ENCODE results near the gene IQCK.
"Not testable (repeated sequence)": the region's sequence is repeated elsewhere in the genome, so short reads cannot be mapped to it uniquely, and the experiment has no call there.

The IQCK gene

DNA sequence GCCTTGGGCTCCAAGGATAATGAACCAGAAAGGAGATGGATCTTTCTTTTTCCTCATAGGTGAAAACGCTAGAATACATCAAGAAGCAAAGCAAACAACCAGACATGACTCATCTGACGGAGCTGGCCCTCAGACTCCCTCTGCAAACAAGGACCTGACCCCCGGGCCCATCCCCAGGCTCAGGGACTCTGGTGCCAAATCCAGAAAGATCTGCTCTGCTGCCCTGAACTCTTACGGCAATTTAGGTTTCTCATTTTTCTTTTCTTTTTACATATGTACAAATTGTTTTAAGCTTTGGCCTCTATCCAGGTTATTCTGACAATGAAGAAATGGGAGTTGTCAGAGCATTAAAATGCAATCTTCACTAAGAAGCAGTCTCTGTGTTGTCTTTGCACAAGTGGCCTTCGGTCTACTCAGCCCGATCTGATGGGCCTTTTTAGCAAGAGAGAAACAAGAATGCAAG, 17.7 kb upstream of the IQCK start:
- DNase-seq, result no peak

DNA sequence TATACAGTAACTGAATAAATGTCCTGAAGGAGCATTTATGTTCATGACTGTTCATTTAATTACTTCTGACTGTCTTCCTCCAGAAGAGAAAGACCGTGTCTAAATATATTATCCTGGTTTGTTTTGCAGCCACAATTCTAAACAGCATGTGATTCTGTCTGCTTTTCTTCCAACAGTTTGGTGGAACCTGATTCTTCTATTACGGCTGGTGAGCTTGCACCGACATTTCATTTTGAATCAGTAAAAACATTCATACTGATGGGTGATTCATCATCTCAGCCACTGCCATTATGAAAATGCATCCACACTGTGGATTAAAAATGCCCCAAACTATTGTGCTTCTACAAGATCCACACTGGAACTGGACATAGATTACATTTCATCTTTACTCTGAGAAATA, 17.0 kb upstream of the IQCK start:
- no peak for DNase-seq

DNA sequence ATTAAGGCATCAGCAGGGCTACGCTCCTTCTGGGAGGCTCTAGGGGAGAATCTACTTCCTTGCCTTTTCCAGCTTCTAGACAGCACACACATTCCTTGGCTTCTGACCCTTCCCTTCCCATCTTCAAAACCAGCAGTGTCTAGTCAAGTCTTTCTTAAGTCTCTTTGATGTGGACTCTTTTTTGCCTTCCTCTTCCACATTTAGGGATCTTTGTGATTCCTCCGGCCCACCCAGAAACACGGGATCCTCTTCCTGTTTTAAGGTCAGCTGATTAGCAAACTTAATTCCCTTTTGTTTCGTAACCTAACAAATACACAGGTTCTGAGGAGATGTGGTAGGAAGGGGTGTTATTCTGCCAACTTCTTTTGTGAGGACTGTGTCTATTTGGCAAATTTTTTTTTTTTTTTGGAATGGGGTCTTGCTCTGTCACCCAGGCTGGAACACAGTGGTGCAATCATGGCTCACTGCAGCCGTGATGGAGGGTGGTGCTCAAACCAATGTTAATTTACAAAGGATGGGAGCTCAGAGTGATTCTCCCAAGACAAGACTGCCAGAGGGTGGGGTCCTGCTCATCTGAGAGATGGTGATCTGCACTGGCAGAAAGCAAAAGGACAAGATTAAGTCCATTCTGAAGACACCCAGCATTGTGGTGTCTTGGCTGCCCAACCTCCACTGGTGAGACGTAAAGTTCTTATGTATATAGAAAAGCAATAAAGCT, 14.7 kb upstream of the IQCK start:
- no peak for DNase-seq

DNA sequence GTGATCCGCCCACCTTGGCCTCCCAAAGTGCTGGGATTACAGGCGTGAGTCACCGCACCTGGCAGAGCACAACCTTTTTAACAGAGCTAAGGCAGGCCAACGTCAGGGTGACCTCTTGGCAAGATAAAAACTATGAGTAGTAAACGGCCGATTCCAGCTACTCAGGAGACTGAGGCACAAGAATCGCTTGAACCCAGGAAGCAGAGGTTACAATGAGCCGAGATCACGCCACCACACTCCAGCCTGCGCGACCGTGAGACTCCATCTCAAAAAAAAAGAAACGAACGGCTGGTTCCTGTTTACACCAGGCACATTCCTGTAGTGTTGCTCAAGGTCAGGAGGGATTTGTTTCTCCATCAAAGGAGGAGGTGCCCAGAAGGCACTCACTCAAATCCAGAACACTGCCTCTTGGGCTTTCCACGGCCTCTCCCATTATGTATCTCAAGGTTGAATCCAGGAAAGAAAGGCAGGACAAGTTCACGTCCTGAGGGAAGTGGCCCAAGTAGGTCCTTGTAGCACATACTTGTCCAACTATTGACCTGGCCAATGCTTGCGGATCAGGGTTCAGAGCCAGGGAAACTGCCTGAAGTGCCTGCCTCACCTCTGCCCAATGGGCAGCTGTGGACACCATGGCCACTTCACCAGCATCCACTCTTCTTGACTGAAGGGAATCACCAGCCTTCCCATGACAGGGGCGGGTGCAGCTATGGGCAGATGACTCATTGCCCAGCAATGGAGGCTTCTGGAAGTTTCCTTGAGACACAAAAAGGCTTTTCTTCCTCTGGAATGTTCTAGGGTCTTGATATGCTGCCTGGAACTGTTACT, 13.5 kb upstream of the IQCK start:
- no peak for DNase-seq

DNA sequence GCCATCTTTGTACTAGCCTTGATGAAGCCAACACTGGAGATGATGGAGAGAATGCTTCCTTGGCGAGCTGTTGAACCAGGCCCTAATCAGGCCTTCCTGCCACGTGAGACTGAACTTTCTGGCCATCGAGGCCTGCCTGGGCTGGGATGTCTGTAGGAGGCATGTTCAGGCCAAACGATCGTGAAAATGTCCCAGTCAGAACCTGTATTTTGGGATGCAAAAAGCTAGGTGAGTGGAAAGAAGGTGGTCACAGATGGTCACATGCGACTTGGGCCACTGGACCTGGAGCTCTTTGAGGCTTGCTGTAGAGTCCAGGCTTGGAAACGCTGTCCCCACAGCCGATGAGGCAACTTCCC, 12.9 kb upstream of the IQCK start:
- DNase-seq, result no peak

DNA sequence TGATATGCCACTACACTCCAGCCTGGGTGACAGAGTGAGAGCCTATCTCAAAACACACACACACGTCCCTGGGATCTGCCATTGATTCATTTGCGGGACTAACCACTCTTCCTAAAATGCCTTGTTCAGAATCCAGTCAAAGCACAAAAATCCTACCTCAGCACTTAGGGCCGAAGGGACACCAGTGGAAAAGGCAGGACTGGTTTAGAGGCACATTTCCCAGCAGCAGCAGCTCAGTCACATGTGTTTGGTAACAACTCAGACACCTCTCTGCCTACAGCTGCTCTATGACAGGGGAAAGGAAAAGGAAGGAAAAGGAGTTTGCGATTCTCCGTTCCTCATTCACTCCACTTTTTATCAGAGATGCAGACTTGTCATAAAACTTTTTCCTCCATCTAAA, 12.2 kb upstream of the IQCK start:
- DNase-seq, result no peak

DNA sequence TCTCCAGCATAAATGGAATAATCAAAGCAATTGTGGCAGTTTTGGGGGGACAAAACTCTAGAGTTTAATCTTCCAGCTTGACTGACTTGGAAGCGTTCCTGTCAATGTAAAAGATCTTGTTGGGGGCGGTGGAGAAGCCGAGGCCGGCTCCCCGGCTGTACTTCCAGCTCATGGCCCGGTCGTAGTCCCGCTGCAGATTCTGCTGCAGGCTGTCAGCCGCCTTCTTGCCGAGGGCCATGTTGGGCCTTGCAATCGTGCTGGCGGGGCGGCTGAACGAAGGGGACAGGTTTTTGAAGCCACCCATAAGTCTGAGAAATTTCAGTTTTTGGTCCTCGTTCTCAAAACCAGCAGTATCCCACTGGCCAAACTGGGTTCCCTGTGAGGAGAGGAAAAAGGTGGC, 11.2 kb upstream of the IQCK start:
- no peak for DNase-seq

DNA sequence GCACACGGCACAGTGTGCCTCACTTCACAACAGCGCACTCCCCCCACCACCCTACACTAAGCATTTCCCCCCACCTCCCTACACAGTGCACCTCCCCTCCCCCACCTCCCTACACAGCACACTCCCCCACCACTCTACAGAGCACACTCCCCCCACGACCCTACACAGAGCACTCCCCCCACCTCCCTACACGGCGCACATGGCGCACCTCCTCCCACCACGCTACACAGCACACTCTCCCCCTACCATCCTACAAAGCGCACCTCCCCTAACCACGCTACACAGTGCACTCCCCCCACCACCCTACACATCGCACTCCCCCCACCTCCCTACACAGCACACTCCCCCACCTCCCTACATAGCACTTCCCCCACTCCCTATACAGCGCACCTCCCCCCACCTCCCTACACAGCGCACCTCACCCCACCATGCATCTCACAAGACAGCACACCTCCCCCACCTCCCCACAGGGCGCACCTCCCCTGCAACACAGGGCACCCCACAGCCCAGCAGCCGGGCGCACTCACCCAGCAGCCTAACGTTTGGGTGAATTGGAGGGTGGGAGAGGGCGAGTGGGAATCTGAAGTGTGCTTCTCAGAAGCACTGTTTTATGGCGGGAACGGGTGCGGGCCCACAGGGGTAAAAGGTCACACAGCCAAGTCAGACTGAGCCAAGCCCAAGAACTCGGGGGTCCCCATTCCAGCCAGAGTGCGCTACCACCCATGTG, 10.3 kb upstream of the IQCK start:
- no peak for DNase-seq

DNA sequence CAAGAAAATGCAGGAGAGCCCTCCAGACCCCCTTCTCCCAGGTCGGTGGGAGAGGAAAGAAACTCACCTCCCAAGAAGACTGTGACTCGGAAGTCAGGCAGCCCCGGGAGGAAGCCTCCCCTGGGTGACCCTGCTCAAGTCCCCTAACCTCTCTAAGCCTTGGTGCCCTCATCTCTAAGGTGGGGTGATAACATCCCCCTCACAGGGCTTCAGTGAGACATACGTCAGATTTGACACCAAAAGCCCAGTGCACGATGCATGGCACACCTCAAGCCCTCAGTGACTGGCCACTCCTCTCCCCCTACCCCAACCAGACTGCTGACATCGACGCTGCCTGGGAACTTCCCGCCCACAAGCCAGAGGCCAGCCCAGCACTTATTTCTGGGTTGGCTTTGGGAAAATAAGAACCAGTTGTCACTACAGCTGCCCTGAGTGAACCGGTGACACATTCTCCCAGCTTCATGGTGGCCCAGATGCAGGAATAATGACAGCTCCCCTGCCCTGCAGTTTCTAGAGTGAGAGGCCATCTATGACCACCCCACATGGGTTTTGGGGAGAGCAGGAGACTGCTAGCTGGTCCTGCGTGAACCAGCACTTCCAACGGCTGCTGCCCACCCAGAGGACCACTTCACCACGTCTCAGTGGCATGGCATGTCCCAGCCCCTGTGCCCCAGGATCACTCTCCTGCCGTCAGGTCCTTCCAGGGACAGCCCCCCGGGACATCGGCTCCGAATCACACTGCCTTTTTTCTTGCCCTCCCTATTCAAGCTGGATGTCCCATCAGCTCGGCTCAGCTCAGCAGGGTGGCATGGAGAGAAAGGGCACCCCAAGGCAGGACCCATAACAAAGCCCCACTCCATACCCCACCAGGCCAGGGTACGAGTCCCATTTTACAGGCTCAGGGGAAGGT, 9.5 kb upstream of the IQCK start:
- DNase-seq, result no peak

DNA sequence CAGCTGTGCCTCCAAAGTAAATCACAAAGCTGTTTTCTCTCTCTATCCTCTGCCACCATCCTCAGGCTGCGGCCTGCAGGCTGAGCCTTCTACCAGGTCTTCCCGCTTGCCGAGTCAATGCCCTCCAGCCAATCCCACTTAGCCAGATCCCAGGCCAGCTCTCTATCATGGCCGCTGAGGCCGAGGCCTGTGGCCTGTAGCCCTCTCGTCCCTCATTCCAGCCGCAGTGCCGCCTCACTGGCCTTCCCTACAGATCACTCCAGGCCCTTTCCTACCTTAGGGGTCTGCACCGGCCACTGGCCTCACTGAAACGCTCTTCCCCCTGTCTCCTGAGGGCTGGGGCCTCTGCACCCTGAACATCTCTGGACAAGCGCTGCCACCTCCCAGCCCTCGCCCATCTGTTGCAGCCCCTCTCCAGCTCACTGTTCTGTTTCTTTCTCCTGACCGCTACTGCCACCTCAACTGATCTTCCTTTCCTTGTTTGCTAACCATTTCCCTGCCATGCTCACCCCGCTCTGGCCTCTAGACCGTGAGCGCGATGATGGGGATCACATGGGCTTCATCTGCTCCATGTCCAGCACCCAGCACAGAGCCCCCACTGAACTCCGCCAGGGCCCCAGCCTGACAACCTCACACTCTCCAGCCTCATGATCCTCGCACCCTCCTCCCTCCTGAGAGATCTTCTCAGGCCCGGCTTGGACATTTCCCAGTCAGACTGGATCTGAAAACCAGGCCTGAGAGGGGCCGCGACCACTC, 8.5 kb upstream of the IQCK start:
- no peak for DNase-seq

DNA sequence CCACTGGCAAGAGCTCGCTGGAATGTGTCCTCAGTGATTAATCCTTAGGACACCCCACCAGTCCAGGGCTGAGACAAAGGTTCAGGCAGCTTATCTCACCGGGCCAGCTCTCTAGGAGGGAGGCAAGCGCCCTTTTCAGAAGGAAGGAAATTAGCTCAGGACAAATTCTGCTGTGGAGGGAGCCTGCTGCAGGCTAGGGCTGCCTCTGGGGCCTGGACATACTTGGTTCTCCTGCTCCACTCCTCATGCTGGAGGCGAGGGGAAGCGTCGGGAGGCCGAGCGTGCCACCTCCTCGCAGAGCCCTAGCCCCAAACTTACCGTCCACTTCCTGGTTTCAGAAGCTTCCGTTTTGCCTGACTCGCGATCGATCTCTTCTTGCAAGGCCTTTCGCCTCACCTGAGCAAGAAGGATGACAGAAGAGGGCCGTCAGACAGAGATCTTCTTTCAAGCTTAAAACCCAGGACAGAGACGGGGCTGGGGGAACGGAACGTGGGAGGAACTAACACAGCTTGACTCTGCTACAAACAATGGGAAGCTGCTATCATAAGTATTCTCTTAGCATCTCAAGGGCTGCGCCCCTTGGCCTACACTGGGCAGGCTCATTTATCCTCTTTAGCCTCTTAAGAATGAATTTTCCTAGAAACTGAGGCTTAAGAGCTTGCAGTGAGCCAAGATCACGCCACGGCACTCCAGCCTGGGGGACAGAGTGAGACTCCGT, 7.7 kb upstream of the IQCK start:
- DNase-seq, result no peak

DNA sequence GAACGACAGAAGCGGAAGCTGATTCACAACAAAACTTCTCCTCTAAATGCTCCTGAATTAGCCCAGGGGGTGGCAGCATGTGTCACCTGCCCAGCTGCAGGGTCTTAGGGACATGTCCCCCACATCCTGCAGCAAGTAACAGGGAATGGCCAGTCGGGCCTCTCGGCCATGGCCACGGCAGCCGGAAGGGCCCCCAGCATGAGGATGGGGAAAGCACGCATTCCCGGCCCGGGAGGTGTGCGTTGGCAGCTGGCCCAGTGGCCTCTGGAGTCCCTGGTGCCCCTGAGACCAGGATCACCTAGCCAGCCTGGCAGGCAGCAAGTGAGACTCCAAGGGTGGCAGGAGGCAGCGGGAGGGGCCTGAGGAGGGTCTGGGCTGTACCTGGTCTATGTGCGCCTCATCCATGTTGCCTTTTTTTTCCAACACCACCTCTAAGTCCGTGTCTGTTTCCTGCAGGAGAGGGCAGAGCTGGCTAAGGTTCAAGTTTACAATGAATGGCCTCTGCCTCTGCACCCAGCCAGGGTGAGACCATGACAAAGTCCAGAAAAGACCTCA, 7.0 kb upstream of the IQCK start:
- DNase-seq, result no peak

DNA sequence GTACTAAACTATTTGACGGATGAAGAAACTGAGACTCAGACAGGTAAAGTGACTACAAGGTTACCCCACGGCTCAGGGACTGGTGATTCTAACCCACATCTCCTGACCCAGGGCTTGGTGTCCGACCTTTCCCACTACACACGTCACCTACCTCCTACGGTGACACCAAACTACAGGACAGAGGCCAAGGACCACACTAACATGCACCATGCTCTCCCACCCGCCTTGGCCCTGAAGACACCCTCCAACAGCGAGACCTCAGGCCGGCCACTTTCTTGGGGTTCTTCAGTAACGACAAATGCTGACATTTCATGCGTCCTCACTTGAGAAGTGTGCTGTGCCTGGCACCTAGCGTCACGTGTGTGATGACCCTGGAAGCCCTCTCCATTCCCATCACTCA, 6.4 kb upstream of the IQCK start:
- DNase-seq, result no peak

DNA sequence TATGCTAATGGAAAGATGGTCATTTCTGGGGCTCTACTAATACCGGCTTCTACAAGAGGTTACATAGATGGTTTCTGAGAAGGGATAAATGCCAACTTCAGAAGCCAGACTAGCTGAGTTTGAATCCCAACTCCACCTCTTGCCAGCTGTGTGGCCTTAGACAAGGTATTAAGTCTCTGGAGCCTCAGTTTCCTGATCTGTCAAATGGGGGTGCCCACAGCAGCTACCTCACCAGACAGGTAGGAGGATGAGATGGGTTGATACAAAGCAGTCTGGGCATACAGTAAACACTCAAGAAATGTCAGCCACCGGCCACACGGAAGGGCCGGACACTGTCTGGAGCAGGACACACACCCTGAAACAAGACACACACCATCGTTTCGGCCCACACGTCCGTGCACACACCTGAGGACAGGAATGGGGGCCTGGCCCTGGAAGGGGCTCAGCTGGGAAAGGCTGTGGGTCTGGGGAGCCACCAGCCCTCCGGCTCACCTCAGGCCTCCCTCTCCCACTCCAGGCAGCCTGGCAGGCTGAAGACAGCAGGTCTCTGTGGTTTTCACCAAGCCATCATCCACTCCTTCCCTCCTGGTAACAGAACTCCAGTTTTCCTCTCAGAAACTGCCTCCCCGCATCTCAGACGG, 5.5 kb upstream of the IQCK start:
- DNase-seq, result no peak

DNA sequence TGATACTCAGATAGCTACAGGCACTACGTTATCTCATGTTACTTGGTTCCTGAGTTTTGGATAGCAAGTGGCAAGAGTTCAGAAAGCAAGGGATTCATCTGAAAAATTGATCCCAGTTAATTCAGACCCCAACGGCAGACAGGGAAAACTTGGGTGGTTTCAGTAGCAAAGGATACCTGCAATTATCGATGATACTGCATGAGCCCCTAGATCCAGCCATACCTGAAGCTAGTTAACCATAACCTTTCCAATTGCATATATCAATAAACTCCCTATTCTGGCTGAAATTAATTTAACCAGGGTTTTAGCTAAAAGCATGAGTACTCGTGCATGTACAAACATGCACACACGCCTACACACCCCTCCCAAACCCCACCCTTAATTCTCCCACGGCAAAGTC, 4.4 kb upstream of the IQCK start:
- DNase-seq, result no peak

DNA sequence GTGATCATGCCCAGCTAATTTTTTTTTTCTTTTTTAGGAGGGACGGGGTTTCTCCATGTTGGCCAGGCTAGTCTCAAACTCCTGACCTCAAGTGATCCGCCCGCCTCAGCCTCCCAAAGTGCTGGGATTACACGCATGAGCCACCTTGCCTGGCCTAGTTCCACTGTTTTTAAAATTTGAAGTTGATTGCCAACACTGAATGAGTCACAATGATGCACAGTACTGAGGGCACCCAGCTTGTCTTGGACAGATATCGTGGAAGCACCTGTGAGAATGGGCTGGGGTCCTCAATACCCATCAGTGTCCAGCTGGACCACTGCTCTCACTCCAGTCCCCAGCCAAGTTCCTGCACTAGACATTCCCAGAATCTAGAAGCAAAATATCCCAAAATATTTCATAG, 2.5 kb upstream of the IQCK start:
- DNase-seq, result no peak

DNA sequence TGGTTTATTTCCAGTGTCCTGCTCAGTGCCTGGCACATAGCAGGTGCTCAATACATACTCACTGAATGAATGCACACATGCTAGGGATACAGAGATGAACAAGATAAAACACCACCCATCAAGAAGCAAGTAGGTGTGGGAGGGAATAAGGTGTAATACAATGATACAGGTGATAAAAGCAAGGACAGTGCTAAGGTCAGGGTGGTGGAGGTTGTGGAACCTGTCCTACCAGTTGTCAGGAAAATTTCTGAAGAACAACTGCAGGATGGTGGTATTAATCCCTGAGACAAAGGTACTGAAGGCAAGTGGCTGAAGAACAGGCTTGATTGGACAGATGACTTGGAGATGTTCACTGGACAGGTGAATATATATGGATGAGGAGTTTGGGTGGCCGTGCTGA, 1.9 kb upstream of the IQCK start:
- DNase-seq, result no peak

DNA sequence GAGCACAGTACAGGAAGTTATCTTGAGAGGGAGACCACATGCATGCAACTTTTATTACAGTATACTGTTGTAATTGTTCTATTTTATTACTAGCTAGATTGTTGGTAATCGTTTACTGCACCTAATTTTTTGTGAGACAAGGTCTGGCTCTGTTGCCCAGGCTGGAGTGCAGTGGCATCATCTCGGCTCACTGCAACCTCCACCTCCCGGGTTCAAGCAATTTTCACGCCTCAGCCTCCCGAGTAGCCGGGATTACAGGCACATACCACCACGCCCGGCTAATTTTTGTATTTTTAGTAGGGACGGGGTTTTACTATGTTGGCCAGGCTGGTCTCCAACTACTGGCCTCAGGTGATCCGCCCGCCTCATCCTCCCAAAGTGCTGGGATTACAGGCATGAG, 1.3 kb upstream of the IQCK start:
- not testable (repeated sequence) for DNase-seq

DNA sequence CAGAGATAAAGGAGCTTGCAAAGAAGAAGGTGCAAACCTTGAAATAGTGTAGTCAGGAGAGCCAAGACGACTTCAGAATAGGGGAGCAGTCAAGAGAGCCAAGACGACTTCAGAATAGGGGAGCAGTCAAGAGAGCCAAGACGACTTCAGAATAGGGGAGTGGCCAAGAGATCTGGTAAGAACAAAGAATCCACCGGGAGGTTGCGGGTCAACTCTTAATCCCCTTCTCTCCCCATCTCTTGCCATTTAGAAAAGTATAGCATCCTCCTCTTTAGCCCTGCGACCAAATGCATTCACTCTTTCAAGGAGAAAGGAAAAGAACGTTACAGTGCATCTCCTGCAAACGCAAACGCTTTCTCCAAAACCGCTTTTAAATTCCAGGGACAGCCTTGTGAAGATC, 757 bp upstream of the IQCK start:
- no peak for DNase-seq

DNA sequence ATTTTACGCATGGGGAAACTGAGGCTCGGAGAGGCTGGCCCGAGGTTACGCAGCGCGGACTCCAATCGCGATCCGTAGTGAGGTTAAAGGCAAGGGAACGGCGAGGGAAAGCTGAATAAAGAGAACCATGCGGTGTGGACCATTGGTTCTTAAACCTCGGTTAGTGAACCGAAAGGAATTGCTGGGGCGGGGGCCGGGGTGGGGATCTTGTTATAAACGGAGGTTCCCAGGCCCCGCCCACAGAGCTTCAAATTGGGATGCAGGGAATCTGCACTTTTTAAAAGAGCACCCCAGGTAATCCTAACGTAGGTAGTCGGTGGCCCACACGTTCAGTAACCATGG, 524 bp downstream of the IQCK start:
- no peak for DNase-seq

Measured in NCI-H187 (cell line).